HL-60 (cell line): ENCODE results near the gene C16orf74.

Source experiments
- POLR2AphosphoS5 ChIP-seq: IDR thresholded peaks from 2 replicates; pipeline ENCODE4 v1.6.1; 2012; ENCODE audit warnings: low read depth
- TF ChIP-seq, protein P1 (sequence below): IDR thresholded peaks from one replicate; pipeline ENCODE4 v1.5.1; 2011; ENCODE audit warnings: low read length, control low read depth, inconsistent platforms; ENCODE audit not compliant: insufficient read depth

- TF ChIP-seq, protein P1, sequence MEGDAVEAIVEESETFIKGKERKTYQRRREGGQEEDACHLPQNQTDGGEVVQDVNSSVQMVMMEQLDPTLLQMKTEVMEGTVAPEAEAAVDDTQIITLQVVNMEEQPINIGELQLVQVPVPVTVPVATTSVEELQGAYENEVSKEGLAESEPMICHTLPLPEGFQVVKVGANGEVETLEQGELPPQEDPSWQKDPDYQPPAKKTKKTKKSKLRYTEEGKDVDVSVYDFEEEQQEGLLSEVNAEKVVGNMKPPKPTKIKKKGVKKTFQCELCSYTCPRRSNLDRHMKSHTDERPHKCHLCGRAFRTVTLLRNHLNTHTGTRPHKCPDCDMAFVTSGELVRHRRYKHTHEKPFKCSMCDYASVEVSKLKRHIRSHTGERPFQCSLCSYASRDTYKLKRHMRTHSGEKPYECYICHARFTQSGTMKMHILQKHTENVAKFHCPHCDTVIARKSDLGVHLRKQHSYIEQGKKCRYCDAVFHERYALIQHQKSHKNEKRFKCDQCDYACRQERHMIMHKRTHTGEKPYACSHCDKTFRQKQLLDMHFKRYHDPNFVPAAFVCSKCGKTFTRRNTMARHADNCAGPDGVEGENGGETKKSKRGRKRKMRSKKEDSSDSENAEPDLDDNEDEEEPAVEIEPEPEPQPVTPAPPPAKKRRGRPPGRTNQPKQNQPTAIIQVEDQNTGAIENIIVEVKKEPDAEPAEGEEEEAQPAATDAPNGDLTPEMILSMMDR, result no peak
- no peak for TF ChIP-seq POLR2AphosphoS5
These were observed 86.1 kb downstream of the C16orf74 start for GRCh38 chr16:85664580-85665372.
